SU-DHL-6 (cell line): ENCODE results near the gene FGD4.

Experiments
- CTCF ChIP-seq: fragments of 200-600 bp; sonication (generic); IDR thresholded peaks from one replicate; pipeline ENCODE4 v1.5.1; 2017; ENCODE audit warnings: antibody characterized with exemption, mild to moderate bottlenecking, low read length, moderate library complexity; ENCODE audit not compliant: insufficient read depth, poor library complexity, severe bottlenecking
- EZH2phosphoT487 ChIP-seq: fragments of 200-600 bp; sonication (generic), shearing (Covaris generic); conservative IDR thresholded peaks from 2 replicates; pipeline ENCODE4 v1.6.1; 2018; ENCODE audit warnings: mild to moderate bottlenecking, antibody characterized with exemption, low read length, moderate library complexity, mixed read lengths

DNA sequence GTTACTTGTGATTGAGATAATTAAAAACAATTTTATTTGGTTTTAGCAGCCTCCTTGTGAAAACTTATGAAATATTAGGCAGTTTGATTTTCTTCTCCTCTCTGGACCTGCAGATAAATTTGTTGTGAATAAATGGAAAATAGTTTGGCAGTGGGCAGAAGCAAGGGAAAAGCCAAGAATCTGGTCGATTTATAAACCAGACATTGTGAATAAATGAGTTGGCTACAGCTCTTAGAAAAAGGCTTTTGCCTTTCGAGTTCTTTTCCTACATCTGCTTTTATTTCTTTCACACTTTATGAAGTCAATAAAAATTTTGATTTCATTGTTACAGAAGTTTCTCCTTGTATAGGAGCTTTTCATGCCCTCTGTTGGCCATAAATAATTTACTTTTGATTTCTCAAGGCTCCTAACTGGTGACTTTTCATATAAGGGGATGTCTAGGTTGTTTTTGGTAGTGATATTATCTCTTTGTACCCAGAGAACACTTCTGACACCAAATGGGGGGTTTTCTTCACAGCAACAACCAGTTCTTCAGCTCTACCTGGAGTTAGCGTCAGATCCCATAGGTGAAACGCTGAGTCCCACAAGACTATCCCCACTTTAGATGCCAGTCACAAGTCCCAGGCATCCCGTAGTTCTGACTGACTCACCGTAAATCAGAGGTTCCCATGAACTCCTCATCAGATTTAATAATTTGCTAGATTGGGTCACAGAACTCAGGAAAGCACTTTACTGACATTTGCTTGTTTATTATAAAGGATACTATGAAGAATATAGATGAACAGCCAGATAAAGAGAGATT, 143.3 kb downstream of the FGD4 start:
- no peak for TF ChIP-seq CTCF
- no peak for TF ChIP-seq EZH2phosphoT487
